SW480 (cell line): ENCODE results near the gene CMYA5.

ENCODE experiments used
- DNase-seq: peaks from one replicate; pipeline ENCODE4 v3.0.0-alpha.2; 2016; ENCODE audit warnings: low spot score

CMYA5 gene

DNA sequence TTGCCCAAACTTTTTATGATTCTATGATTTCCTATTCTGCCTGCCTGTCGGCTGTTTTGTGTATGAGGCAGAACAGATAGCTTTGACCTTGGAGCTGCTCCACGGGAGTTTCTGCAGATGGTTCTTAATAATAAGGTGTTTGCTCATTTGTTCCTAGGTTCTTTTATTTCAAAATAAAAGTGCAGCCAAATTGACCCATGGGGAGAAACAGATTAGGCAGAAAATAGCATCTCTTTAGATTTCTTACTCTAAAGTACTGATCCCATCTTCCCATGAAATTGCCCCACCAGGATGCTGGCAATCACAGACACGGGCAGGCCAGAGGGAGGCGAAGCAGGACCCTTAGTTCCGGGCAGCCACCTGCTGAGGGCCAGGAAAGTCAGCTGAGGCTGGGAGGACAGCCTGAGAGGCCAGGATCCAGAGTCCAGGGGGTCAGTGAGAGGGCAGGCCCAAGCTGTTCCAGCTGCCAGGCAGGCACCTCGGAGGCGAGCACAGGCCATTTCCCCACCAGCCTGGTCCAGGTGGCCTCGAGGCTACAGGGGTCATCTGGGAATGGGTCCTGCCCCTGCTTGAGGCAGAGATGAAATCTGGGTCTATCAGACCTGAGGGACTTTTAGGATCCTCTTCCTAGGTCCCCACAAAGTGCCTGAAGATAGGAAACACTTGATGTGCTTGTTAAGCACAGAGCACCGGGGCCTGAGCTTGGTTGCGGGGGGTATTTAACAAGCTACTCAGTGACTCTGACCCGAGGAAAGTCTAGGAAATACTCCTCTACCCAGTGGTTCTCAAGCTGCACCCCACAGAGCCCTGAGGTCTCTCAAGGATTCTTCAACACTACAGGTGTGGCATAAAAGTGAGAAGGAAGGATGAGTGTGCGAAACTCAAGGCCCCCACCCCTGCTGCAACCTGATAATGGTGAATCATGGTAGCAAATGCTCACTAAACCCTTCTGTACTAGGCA, 145.4 kb downstream of the CMYA5 start:
- DNase-seq: no peak

DNA sequence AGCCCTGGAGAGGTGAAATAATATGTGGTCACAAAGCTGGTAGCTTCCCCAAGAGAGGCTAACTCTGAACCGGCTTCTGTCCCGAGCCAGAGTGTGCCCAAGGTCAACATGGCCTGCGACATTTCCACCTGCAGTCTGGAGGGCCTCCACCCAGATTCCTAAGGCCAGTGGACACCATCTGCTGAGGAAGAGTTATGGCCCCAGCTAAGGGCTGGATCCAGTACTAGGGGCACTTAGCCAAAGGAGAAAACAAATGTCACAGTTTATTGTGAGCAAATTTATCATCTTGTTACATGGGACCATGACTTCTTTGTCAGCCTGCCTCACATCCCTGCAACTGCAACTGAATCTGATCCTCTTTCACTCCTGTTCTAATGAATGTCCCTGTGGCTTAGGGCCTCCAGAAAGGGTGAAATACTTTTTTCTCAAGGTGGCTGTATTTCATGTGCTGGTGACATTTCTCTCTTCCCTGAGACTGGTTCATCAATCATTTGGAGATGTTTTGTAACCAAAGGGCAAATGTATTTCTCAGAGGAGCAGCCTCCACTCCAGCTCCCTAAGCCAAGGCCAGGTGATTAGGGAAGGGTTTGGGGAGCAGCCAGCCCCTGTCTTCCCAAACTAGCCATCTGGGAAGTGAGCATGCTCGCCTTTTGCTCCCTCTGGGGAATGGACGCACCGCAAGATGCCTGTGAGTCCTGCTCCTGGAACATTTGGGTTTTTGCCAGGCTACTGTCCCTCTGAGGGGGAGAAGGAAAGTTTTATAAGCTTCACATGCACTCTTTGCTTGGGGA, 148.3 kb downstream of the CMYA5 start:
- DNase-seq: no peak

DNA sequence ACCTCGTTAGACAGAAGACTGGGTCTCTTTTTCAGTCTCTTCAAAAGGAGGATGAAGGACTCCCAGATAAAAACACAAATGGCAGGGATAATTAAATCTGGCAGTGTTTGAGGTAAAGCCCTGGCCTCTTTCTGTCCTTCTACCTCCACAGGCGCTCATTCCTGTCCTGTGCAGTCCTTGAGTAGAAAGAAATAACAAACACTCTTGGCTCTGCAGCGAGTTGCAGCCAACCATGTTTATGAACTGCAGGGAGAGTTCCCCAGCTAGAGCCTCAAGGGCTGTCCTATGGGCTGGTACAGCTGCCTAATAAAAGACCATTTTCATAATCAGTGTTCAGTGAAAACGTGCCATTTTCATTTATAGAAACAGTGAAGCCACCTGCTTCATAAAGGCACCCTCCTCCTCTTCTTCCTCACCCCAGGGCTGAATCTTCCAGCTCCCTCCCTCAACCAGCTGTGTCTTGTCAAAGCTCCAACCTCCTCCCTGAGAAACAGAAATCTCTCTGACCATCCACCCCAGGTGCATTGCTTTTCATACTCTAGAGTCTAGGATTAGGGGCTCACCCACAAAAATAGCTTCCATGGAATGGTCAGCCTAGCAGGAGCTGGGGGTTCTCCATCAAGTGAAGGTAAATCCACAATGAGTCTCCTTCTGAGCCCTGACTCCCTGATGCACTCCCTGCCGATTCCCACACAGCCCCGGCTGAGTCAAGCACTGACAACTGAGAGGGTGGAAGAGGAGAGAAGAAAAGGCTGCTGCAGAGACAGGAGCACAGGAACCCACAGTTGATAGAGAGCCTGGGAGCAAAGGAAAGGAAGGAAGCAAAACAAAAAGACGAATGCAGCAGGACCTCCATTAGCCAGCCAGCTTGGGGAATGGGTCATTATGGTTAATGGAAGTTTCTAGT, 150.7 kb downstream of the CMYA5 start:
- DNase-seq: no peak

DNA sequence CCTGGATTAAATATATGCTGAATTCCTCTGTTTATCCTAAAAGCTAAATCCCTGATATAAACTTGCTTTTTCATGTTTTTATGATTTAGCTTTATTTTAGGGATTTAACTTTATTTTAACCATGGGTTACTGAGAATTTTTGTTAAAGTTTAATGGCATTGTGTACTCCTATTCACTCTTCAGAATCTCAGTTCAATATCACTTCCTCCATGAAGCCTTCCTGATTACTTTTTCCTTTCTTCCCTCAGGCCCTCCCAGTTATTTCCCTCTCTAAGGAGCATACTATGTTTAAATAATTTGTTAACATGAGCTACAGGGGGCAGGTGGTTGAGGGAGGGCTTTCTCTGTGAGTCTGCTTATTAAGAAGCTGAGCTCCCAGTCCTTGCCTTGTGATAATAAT, 151.5 kb downstream of the CMYA5 start:
- no peak for DNase-seq

DNA sequence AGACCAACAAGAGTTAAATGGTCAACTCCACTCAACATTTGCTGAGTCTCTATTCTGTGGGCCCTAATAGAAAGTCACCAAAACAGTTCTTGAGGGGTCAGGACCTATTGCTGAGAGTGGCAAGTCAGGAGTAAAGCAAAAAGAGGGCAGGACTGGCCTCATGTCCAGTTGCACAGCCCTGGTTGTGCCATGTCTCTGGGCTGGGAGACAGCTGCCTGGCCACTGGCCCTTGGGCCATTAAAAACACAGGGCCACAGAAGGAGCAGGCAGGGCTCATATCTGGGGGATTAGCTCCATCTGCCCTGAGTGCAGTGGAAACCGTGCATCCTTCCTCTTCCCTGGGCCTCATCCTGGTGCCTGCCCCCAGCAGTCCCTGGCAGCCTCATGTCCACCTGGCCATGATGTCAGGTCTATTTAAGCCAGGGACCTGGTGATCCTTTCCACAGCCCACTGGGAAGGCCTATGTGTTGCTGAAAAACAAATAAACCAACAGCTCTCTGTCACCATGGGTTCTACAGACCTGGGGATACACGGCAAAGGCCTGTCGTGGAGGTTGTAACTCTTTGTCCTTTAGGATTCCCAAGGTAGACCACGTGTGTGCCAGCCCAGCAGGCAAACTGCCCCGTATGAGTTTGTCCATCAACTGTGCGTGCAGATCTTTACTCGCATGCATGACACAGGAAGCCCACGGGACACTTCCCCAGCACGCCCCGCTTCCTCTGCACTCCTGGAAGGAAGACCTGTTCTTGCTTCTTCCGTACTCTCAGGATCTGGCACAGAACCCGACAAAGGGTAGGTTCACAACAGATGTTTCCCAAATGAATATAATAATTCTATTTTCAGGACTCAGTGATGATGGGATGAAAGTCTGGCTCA, 152.6 kb downstream of the CMYA5 start:
- no peak for DNase-seq

DNA sequence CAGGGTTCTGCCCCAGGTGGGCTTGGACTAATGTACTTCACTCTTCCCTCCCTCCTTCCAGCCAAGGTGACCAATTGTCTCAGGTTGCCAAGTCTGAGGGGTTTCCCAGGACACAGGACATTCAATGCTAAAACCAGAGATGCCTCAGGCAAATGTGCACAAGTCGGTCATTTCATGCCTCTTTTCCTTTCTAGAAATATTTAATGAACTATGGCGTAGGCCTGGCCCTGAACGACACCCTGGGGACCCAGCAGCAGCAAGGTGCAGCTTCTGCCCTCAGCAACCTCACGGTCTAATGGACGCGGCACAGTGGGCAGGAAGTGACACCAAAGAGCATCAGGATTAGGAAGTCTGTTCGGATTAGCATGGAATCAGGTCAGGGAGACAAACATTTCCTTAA, 153.4 kb downstream of the CMYA5 start:
- DNase-seq: no peak

DNA sequence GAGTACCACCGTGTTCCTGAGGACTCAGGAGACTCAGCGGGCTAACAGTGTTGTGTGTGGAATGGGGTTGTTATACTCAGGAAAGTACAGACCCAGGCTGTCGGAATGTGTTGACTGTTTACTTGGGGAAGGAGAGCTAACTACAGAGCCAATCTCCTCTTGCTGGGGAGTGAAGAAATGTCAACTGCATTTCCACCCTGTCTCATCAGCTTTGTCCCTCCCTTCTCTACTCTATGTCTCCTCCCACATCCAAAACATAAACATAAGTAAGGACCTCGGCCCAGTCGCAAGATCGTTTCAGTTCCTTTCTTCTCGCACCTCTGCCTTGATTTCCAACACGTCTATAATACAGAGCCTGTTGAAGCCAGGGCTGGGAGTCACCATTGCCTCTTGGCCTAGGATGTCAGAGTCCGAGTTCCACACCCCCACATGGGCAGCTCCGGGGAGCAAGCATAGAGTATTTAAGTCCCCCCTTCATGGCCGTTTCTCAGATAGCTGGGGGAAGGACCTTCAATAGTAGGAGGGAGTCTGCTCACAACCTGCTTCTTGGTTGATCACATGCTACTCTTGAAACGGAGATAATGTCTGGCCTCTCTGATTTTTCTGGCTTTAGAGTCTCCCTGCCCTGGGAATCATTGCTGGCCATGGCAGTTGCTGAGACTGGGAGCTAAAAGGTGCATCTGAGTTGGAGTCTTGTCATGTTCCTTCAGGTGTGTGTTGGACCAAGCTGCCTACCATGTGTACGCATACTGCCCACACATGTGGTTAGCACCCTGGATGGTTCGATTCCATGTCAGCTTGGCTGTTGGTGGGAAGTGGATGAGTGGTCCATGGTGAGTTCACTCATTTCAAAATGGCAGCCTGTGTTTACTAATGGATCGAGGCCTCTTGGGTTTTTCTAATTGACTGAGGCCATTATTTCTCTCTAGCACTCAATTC, 154.1 kb downstream of the CMYA5 start:
- DNase-seq: no peak

DNA sequence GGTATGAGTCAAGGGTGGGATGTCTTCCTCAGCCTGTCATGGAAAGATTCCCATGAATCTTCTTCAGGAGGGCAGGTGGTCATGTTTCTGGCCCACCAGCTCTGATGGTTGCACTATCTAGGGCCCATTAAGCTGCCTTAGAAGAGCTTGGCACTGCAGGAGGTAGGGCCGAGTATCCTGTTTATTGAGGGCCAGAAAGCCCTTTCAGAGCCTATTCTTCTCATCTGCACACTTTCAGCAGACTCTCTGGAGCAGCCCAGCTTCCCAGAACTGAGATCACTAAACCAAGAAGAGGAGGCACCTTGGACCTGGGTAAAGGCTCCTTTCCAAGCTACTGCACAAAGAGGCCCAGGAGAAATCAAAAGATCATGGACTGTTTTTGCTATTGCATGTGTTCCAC, 154.9 kb downstream of the CMYA5 start:
- no peak for DNase-seq

DNA sequence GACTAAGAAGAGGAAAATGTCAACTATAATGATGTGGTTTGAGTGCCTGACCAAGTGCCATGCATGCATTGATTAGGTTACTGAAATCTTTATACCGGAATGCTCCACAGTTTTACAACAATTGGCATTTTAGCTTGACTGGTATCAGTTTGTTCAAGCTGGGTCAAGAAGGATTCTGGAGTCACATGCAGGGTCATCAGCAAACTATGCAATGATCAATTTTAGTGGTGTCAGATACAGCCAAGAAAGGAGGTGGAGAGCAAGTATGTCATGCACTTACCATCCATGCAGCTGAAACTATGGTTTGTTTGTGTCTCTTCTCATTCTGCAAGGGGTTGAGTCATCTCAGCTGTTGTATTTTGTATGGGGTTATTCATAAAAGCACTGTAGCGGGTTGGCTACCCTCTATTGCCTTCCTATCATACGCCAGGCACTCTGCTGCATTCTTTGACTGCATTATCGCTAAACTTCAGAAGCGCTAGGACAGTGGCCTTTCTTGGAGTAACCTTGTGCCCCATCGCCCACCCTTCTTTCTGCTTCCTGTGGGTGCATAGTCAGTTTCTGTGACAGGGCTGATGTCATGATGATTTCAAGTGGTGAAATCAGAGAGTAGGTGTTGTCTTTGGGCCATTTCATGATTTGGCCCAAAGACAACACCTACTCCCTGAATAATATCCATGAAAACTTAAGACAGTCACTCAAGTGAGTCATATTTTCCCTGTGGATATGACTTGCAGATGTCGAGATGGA, 156.0 kb downstream of the CMYA5 start:
- DNase-seq: no peak

DNA sequence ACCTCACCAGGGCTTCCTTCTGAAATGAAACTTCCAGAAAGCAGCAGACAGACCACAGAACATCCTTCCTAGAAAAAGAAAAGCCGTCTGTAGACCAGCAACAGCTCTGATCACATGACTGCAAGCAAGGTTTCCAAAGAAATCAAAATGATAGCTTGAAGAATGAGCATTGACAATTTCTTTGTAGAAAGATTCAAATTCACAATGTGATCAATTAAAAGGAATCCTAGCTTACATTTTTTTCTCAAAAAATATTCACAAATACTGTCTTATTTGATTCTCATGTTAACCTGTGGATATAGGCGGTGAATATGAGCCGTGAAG, 156.5 kb downstream of the CMYA5 start:
- DNase-seq: no peak

DNA sequence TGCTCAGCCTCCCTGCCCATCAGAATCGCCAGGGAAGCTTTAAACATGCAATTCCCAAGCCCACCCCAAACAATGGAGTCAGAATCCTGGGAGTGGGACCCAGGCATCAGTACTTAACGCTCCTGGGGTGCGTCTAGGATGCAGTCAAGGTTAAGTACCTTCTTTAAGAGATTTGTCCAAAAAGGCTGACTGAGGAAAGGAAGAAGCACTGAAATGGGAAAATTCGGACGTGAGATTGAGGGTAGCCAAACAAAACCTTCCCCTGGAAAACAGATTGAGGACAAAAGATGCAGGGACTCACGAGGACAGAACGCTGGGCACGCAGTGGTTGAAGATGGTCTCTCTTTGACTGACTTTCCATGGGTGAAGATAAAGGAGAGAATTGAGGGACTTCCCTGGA, 157.9 kb downstream of the CMYA5 start:
- DNase-seq: no peak

DNA sequence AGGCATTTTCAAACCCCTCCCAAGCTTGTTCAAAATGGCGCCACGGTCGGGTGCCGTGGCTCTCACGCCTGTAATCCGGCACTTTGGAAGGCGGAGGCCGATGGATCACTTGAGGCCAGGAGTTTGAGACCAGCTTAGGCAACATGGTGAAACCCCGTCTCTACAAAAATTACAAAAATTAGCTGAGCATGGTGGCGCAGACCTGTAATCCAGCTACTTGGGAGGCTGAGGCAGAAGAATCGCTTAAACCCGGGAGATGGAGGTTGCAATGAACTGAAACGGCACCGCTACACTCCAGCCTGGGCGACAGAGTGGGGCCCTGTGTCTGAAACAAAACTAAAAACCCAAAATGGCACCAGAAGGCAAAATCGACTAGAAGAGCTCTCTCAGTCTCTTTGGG, 159.4 kb downstream of the CMYA5 start:
- DNase-seq: no peak
